ENCODE measurements around the gene C11orf24.

Gene C11orf24

DNA sequence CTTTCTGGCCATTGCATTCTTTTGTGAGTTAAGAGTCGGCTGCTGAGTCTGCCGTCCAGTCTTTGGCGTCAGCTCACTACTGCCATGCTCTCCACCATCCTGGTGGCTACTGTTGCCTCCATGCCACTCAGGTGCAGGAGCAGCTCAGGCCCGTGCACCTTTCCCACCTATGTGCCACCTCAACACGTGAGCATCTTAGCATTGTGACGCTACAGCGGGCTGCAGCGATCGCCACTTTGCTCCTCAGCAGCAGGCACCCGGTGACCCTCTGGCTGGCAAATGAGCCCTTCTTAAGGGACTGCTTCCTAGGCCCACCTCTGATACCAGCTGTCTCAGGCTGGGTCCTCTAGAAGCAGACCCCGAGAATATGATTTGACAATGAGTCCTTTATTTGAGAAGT is 47.2 kb downstream of the C11orf24 start:
- TF ChIP-seq ESRRG (CRISPR knock-in tag; IDR thresholded peaks at IDR 0.05): no peak
- no peak for TF ChIP-seq PPARA (CRISPR knock-in tag; IDR thresholded peaks at IDR 0.05; ENCODE audit: borderline replicate concordance)
- TF ChIP-seq, protein P1, sequence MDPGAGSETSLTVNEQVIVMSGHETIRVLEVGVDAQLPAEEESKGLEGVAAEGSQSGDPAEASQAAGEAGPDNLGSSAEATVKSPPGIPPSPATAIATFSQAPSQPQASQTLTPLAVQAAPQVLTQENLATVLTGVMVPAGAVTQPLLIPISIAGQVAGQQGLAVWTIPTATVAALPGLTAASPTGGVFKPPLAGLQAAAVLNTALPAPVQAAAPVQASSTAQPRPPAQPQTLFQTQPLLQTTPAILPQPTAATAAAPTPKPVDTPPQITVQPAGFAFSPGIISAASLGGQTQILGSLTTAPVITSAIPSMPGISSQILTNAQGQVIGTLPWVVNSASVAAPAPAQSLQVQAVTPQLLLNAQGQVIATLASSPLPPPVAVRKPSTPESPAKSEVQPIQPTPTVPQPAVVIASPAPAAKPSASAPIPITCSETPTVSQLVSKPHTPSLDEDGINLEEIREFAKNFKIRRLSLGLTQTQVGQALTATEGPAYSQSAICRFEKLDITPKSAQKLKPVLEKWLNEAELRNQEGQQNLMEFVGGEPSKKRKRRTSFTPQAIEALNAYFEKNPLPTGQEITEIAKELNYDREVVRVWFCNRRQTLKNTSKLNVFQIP (CRISPR knock-in tag; IDR thresholded peaks at IDR 0.05; ENCODE audit: borderline replicate concordance, low read depth): no peak
- no peak for TF ChIP-seq ZC3H10 (CRISPR knock-in tag; IDR thresholded peaks at IDR 0.05)
- no peak for TF ChIP-seq PATZ1 (CRISPR knock-in tag; IDR thresholded peaks at IDR 0.05; ENCODE audit: borderline replicate concordance)
- ATAC-seq: no peak

- no peak for ATAC-seq
- TF ChIP-seq, protein P2, sequence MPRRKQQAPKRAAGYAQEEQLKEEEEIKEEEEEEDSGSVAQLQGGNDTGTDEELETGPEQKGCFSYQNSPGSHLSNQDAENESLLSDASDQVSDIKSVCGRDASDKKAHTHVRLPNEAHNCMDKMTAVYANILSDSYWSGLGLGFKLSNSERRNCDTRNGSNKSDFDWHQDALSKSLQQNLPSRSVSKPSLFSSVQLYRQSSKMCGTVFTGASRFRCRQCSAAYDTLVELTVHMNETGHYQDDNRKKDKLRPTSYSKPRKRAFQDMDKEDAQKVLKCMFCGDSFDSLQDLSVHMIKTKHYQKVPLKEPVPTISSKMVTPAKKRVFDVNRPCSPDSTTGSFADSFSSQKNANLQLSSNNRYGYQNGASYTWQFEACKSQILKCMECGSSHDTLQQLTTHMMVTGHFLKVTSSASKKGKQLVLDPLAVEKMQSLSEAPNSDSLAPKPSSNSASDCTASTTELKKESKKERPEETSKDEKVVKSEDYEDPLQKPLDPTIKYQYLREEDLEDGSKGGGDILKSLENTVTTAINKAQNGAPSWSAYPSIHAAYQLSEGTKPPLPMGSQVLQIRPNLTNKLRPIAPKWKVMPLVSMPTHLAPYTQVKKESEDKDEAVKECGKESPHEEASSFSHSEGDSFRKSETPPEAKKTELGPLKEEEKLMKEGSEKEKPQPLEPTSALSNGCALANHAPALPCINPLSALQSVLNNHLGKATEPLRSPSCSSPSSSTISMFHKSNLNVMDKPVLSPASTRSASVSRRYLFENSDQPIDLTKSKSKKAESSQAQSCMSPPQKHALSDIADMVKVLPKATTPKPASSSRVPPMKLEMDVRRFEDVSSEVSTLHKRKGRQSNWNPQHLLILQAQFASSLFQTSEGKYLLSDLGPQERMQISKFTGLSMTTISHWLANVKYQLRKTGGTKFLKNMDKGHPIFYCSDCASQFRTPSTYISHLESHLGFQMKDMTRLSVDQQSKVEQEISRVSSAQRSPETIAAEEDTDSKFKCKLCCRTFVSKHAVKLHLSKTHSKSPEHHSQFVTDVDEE (CRISPR knock-in tag; IDR thresholded peaks at IDR 0.05): no peak
- TF ChIP-seq RARB (CRISPR knock-in tag; IDR thresholded peaks at IDR 0.05): no peak
- TF ChIP-seq SNAI2 (CRISPR knock-in tag; IDR thresholded peaks at IDR 0.05): no peak
- no peak for TF ChIP-seq TOX (CRISPR knock-in tag; IDR thresholded peaks at IDR 0.05; ENCODE audit: borderline replicate concordance)
- TF ChIP-seq ZNF8 (CRISPR knock-in tag; IDR thresholded peaks at IDR 0.05): no peak
- no peak for TF ChIP-seq CSRNP3 (CRISPR knock-in tag; IDR thresholded peaks at IDR 0.05)
- no peak for TF ChIP-seq ZFP3 (CRISPR knock-in tag; IDR thresholded peaks at IDR 0.05)
- no peak for TF ChIP-seq OSR1 (CRISPR knock-in tag; IDR thresholded peaks at IDR 0.05)
- TF ChIP-seq ZC3H10 (CRISPR knock-in tag; IDR thresholded peaks at IDR 0.05): no peak
- TF ChIP-seq TCF4 (CRISPR knock-in tag; IDR thresholded peaks at IDR 0.05; ENCODE audit: borderline replicate concordance): no peak
- TF ChIP-seq CSDC2 (CRISPR knock-in tag; IDR thresholded peaks at IDR 0.05): no peak
- TF ChIP-seq PATZ1 (CRISPR knock-in tag; IDR thresholded peaks at IDR 0.05; ENCODE audit: borderline replicate concordance): no peak
- TF ChIP-seq ESRRG (CRISPR knock-in tag; IDR thresholded peaks at IDR 0.05): no peak
- TF ChIP-seq ZNF70 (CRISPR knock-in tag; IDR thresholded peaks at IDR 0.05): no peak
- TF ChIP-seq ZNF565 (CRISPR knock-in tag; conservative IDR thresholded peaks at IDR 0.05; ENCODE audit: low read depth): no peak
- TF ChIP-seq ARNTL (CRISPR knock-in tag; IDR thresholded peaks at IDR 0.05; ENCODE audit: borderline replicate concordance, low read depth): no peak
Observed at GRCh38 chr11:68223275-68223674, 48.5 kb downstream of the C11orf24 start.

- no peak for ATAC-seq
- TF ChIP-seq ZC3H10 (CRISPR knock-in tag; IDR thresholded peaks at IDR 0.05) (no peak), TCF4 (CRISPR knock-in tag; IDR thresholded peaks at IDR 0.05; ENCODE audit: borderline replicate concordance) (no peak), SNAI2 (CRISPR knock-in tag; IDR thresholded peaks at IDR 0.05) (no peak), ARNTL (CRISPR knock-in tag; IDR thresholded peaks at IDR 0.05; ENCODE audit: borderline replicate concordance, low read depth) (no peak), PATZ1 (CRISPR knock-in tag; IDR thresholded peaks at IDR 0.05; ENCODE audit: borderline replicate concordance) (no peak), ZFP30 (CRISPR knock-in tag; IDR thresholded peaks at IDR 0.05) (no peak), ESRRG (CRISPR knock-in tag; IDR thresholded peaks at IDR 0.05) (no peak), PPARA (CRISPR knock-in tag; IDR thresholded peaks at IDR 0.05; ENCODE audit: borderline replicate concordance) (no peak), RARB (CRISPR knock-in tag; IDR thresholded peaks at IDR 0.05) (no peak)
- TF ChIP-seq, protein P1 (CRISPR knock-in tag; IDR thresholded peaks at IDR 0.05; ENCODE audit: borderline replicate concordance, low read depth): no peak
- TF ChIP-seq, protein P2 (CRISPR knock-in tag; IDR thresholded peaks at IDR 0.05): no peak
Observed at GRCh38 chr11:68221406-68221805, 50.4 kb downstream of the C11orf24 start.

Data from SK-N-SH treated with all-trans-retinoic acid at 6 μM for 48 hours (cell line).